Stimulated activated CD4-positive, alpha-beta T cell treated with anti-CD3 and anti-CD28 coated beads, Interleukin-1b, Interleukin-23, amount 100 ng/mL, for 4 hours (primary cell): ENCODE measurements around the gene ADAMTS12.

Experiments used
- DNase-seq, 2 donors: peaks; one replicate each; pipeline ENCODE4 v3.0.0-alpha.2; 2020; ENCODE audit warnings: low read depth in 2 of 2

Gene ADAMTS12

GRCh38 chr5:33475706-33476105, 416.1 kb downstream of the ADAMTS12 start:
- no peak for DNase-seq

- DNase-seq = no peak
These were observed 416.8 kb downstream of the ADAMTS12 start for GRCh38 chr5:33474931-33475499.

GRCh38 chr5:33474004-33474403, 417.8 kb downstream of the ADAMTS12 start:
- DNase-seq = no peak
